Measurements from ENCODE around the gene REG1B.

DNA sequence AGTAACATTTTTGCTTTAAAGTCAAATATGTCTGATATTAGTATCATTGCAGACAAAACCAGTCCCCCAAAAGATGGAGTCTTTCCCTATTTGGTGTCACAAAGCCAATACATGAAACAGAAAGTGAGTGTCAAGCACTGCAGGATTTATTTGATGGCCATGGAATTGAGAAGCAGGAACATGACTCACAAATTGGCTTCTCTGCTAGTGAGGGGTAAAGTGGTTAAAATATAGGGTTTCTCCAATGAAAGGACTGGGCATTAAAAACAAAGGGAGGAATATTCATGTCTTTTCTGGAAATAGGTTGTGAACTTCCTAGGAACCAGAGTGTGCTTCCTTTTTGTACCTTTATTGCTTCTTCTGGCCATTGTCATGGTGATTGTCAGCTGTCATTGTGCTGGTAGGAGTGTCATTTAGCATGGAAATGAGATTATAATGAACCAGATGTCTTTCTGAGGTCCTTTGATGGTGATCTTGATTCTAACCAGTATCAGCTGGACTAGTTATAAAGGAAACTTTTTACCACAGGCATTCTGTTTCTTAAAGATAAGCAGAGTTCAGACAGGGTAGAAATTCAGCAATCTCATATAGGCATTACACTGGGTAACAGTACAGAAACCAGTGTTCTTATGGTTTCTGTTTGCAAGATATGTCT, 4.1 kb downstream of the REG1B start:
- TF ChIP-seq, protein P1, sequence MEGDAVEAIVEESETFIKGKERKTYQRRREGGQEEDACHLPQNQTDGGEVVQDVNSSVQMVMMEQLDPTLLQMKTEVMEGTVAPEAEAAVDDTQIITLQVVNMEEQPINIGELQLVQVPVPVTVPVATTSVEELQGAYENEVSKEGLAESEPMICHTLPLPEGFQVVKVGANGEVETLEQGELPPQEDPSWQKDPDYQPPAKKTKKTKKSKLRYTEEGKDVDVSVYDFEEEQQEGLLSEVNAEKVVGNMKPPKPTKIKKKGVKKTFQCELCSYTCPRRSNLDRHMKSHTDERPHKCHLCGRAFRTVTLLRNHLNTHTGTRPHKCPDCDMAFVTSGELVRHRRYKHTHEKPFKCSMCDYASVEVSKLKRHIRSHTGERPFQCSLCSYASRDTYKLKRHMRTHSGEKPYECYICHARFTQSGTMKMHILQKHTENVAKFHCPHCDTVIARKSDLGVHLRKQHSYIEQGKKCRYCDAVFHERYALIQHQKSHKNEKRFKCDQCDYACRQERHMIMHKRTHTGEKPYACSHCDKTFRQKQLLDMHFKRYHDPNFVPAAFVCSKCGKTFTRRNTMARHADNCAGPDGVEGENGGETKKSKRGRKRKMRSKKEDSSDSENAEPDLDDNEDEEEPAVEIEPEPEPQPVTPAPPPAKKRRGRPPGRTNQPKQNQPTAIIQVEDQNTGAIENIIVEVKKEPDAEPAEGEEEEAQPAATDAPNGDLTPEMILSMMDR (IDR thresholded peaks at IDR 0.05): no peak
- TF ChIP-seq JUND (IDR thresholded peaks at IDR 0.05) (no peak), EZH2phosphoT487 (IDR thresholded peaks at IDR 0.05; ENCODE audit: borderline replicate concordance, low read depth) (no peak), POLR2AphosphoS5 (IDR thresholded peaks at IDR 0.05; ENCODE audit: low read depth, low read length) (no peak), RAD21 (IDR thresholded peaks at IDR 0.05; ENCODE audit: low read length) (no peak), FOSL2 (IDR thresholded peaks at IDR 0.05; ENCODE audit: borderline replicate concordance, low read depth) (no peak)
- TF ChIP-seq, protein P2, sequence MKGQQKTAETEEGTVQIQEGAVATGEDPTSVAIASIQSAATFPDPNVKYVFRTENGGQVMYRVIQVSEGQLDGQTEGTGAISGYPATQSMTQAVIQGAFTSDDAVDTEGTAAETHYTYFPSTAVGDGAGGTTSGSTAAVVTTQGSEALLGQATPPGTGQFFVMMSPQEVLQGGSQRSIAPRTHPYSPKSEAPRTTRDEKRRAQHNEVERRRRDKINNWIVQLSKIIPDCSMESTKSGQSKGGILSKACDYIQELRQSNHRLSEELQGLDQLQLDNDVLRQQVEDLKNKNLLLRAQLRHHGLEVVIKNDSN (IDR thresholded peaks at IDR 0.05; ENCODE audit: borderline replicate concordance, low read depth): no peak
- TF ChIP-seq, protein P3, sequence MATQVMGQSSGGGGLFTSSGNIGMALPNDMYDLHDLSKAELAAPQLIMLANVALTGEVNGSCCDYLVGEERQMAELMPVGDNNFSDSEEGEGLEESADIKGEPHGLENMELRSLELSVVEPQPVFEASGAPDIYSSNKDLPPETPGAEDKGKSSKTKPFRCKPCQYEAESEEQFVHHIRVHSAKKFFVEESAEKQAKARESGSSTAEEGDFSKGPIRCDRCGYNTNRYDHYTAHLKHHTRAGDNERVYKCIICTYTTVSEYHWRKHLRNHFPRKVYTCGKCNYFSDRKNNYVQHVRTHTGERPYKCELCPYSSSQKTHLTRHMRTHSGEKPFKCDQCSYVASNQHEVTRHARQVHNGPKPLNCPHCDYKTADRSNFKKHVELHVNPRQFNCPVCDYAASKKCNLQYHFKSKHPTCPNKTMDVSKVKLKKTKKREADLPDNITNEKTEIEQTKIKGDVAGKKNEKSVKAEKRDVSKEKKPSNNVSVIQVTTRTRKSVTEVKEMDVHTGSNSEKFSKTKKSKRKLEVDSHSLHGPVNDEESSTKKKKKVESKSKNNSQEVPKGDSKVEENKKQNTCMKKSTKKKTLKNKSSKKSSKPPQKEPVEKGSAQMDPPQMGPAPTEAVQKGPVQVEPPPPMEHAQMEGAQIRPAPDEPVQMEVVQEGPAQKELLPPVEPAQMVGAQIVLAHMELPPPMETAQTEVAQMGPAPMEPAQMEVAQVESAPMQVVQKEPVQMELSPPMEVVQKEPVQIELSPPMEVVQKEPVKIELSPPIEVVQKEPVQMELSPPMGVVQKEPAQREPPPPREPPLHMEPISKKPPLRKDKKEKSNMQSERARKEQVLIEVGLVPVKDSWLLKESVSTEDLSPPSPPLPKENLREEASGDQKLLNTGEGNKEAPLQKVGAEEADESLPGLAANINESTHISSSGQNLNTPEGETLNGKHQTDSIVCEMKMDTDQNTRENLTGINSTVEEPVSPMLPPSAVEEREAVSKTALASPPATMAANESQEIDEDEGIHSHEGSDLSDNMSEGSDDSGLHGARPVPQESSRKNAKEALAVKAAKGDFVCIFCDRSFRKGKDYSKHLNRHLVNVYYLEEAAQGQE (IDR thresholded peaks at IDR 0.05; ENCODE audit: low read depth, low read length): no peak

Data from SK-N-SH (cell line).